ENCODE results near the gene SH3YL1.

DNA sequence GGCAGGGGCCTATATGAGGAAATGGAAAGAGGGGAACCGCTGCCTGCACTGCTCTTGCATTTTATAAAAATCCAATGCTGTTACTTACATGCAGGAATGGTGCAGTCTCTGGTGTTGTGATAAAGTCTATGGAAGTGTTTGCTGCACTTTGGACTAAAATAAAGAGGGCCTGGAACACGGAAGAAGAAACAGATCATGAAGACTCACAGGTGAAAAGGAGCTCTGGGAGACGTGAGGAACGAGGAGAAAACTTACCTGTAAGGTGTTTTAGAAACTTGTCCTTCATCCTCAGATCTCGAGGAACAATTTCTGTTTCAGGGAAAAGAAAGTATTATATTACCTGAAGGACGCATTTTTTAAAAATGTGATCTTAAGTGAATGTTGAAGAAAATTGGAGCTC lies 22.2 kb upstream of the SH3YL1 start:
- TF ChIP-seq ZNF384 (IDR thresholded peaks at IDR 0.05), result no peak
- no peak for TF ChIP-seq BHLHE40 (IDR thresholded peaks at IDR 0.05; ENCODE audit: borderline replicate concordance)
- TF ChIP-seq HDGF (IDR thresholded peaks at IDR 0.05; ENCODE audit: borderline replicate concordance), result no peak
- no peak for TF ChIP-seq NFRKB (IDR thresholded peaks at IDR 0.05)
- no peak for TF ChIP-seq CTBP1 (IDR thresholded peaks at IDR 0.05; ENCODE audit: borderline replicate concordance)
- no peak for TF ChIP-seq LEF1 (IDR thresholded peaks at IDR 0.05; ENCODE audit: borderline replicate concordance)
